OCI-LY3 (cell line): ENCODE data around the gene ARHGAP6.

Source experiments
- H2AFZ ChIP-seq: fragments of 200-600, 300-600 bp; shearing (Covaris generic); 2 replicates; pipeline ENCODE4 v1.6.0; 2014; ENCODE audit warnings: antibody characterized with exemption, low read depth, low read length
- H3K27ac ChIP-seq: fragments of 200-600, 300-600 bp; sonication (generic); 2 replicates; pipeline ENCODE4 v1.5.1; 2014; ENCODE audit warnings: mild to moderate bottlenecking, low read length, moderate library complexity, mixed read lengths
- H3K27me3 ChIP-seq: fragments of 200-600, 300-600 bp; sonication (generic); 2 replicates; pipeline ENCODE4 v1.6.1; 2014; ENCODE audit warnings: low read depth, low read length, mixed read lengths
- H3K36me3 ChIP-seq: fragments of 200-600, 300-600 bp; sonication (generic); replicated peaks from 2 replicates; pipeline ENCODE3; 2014; ENCODE audit warnings: low read depth, low read length, mixed read lengths
- H3K4me1 ChIP-seq: fragments of 300-600, 200-600 bp; sonication (generic); 2 replicates; pipeline ENCODE4 v1.6.1; 2014; ENCODE audit warnings: low read length, mixed read lengths
- H3K4me2 ChIP-seq: fragments of 200-600, 300-600 bp; sonication (generic); 2 replicates; pipeline ENCODE4 v1.6.1; 2014; ENCODE audit warnings: low read length, mixed read lengths
- H3K4me3 ChIP-seq: fragments of 300-600, 200-600 bp; sonication (generic); 2 replicates; pipeline ENCODE4 v1.5.1; 2014; ENCODE audit warnings: antibody characterized with exemption, mild to moderate bottlenecking, low read length, moderate library complexity
- H3K79me2 ChIP-seq: fragments of 300-600, 200-600 bp; shearing (Covaris generic); 2 replicates; pipeline ENCODE4 v1.6.1; 2014; ENCODE audit warnings: mild to moderate bottlenecking, low read length, mixed read lengths
- H3K9ac ChIP-seq: fragments of 300-600, 200-600 bp; shearing (Covaris generic); 2 replicates; pipeline ENCODE4 v1.6.0; 2014; ENCODE audit warnings: mild to moderate bottlenecking, low read length, moderate library complexity
- H3K9me3 ChIP-seq: fragments of 200-600, 300-600 bp; shearing (Covaris generic); 2 replicates; pipeline ENCODE4 v1.6.1; 2014; ENCODE audit warnings: low read length, mixed read lengths; ENCODE audit not compliant: insufficient read depth
- H4K20me1 ChIP-seq: fragments of 200-600, 300-600 bp; sonication (generic); 2 replicates; pipeline ENCODE4 v1.6.1; 2016; ENCODE audit warnings: low read length, mixed read lengths; ENCODE audit not compliant: insufficient read depth
- EZH2phosphoT487 ChIP-seq: fragments of 200-600 bp; shearing (Covaris generic); IDR thresholded peaks from 2 replicates; pipeline ENCODE4 v1.6.1; 2018; ENCODE audit warnings: antibody characterized with exemption, mixed run types, low read depth
- TF ChIP-seq, protein P1 (sequence below): fragments of 200-600, 300-600 bp; sonication (generic); IDR thresholded peaks from 2 replicates; pipeline ENCODE4 v1.5.1; 2014; ENCODE audit warnings: antibody characterized with exemption, low read length, low read depth

The ARHGAP6 gene

GRCh38 chrX:11254417-11255109 lies 411.2 kb downstream of the ARHGAP6 start:
- H3K9me3 ChIP-seq, result no peaks in the 10 kb centered on the region
- no peaks in the 10 kb centered on the region for H3K79me2 ChIP-seq
- peaks cover 4% of the 10 kb centered on the region; the same call in 1 of the 2 replicates for H3K4me1 ChIP-seq
- H3K9ac ChIP-seq, result no peak overlapping the region
- H3K36me3 ChIP-seq, result no peaks in the 10 kb centered on the region
- no peaks in the 10 kb centered on the region for H3K27me3 ChIP-seq
- H3K27ac ChIP-seq, result no peak overlapping the region
- no peak overlapping the region for H2AFZ ChIP-seq
- TF ChIP-seq, protein P1, sequence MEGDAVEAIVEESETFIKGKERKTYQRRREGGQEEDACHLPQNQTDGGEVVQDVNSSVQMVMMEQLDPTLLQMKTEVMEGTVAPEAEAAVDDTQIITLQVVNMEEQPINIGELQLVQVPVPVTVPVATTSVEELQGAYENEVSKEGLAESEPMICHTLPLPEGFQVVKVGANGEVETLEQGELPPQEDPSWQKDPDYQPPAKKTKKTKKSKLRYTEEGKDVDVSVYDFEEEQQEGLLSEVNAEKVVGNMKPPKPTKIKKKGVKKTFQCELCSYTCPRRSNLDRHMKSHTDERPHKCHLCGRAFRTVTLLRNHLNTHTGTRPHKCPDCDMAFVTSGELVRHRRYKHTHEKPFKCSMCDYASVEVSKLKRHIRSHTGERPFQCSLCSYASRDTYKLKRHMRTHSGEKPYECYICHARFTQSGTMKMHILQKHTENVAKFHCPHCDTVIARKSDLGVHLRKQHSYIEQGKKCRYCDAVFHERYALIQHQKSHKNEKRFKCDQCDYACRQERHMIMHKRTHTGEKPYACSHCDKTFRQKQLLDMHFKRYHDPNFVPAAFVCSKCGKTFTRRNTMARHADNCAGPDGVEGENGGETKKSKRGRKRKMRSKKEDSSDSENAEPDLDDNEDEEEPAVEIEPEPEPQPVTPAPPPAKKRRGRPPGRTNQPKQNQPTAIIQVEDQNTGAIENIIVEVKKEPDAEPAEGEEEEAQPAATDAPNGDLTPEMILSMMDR, result no peak
- no peak for TF ChIP-seq EZH2phosphoT487
- no peak overlapping the region for H3K4me2 ChIP-seq
- H4K20me1 ChIP-seq, result no peaks in the 10 kb centered on the region
- H3K4me3 ChIP-seq, result no peak overlapping the region

GRCh38 chrX:11244636-11245035 lies 421.1 kb downstream of the ARHGAP6 start:
- Histone ChIP-seq H3K4me2 (no peak overlapping the region), H3K9me3 (no peaks in the 10 kb centered on the region), H3K27ac (no peak overlapping the region), H3K4me1 (no peaks in the 10 kb centered on the region), H3K9ac (no peak overlapping the region), H3K27me3 (no peaks in the 10 kb centered on the region), H2AFZ (no peak overlapping the region), H3K79me2 (no peaks in the 10 kb centered on the region), H3K36me3 (no peaks in the 10 kb centered on the region), H4K20me1 (no peaks in the 10 kb centered on the region), H3K4me3 (no peak overlapping the region)
- TF ChIP-seq, protein P1, result no peak
- no peak for TF ChIP-seq EZH2phosphoT487

GRCh38 chrX:11242704-11243103 lies 423.0 kb downstream of the ARHGAP6 start:
- Histone ChIP-seq H3K79me2 (no peaks in the 10 kb centered on the region), H4K20me1 (no peaks in the 10 kb centered on the region), H3K27ac (no peak overlapping the region), H3K27me3 (no peaks in the 10 kb centered on the region), H3K36me3 (no peaks in the 10 kb centered on the region), H2AFZ (no peak overlapping the region), H3K4me3 (no peak overlapping the region), H3K4me2 (no peak overlapping the region), H3K4me1 (peaks cover 5% of the 10 kb centered on the region; the same call in 1 of the 2 replicates), H3K9me3 (no peaks in the 10 kb centered on the region), H3K9ac (no peak overlapping the region)
- TF ChIP-seq, protein P1, result no peak
- no peak for TF ChIP-seq EZH2phosphoT487

DNA sequence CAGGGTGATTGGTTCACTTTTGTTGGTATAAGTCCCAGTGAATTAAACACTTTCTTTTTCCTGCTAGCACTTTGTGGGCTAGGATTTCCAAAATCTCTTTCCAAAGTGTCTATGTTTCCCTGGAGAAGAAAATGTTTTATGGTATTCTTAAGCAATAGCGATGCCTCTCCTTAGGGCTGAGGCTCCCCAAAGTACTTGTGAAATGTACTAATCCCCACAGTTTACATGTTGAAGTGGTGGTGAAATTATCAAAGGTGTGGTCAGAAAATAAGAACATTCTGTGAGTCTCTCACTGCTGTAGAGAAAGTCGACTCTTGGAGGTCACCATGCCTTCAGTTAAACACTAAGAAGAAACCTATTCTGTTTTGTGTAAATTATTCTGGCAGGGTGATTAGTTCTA lies 424.0 kb downstream of the ARHGAP6 start:
- Histone ChIP-seq H3K27ac (no peak overlapping the region), H3K9ac (no peak overlapping the region), H3K4me3 (no peak overlapping the region), H3K36me3 (no peaks in the 10 kb centered on the region), H3K27me3 (no peaks in the 10 kb centered on the region), H3K9me3 (no peaks in the 10 kb centered on the region), H4K20me1 (no peaks in the 10 kb centered on the region), H2AFZ (no peak overlapping the region), H3K4me1 (peaks cover 5% of the 10 kb centered on the region; the same call in 1 of the 2 replicates), H3K79me2 (no peaks in the 10 kb centered on the region), H3K4me2 (no peak overlapping the region)
- no peak for TF ChIP-seq EZH2phosphoT487
- TF ChIP-seq, protein P1, result no peak
